HepG2 (cell line): ENCODE measurements around the gene ARFIP2. TPM values are rescaled to one million over a fixed set of nuclear protein-coding genes. Genes with fewer than 3 reads are reported as not detected.

Experiments
- ELF1 ChIP-seq: sonication (generic); formaldehyde crosslinking; IDR thresholded peaks from 2 replicates; pipeline ENCODE4 v1.4.0; 2020; ENCODE audit warnings: missing genetic modification reagents
- ELF3 ChIP-seq: IDR thresholded peaks from 2 replicates; pipeline ENCODE4 v1.6.1; 2016; ENCODE audit warnings: missing genetic modification reagents, missing compliant biosample characterization
- FOSL2 ChIP-seq: sonication (generic); formaldehyde crosslinking; IDR thresholded peaks from 2 replicates; pipeline ENCODE4 v1.4.0; 2020; ENCODE audit warnings: missing genetic modification reagents
- FOXC1 ChIP-seq: sonication (generic); formaldehyde crosslinking; IDR thresholded peaks from 2 replicates; pipeline ENCODE4 v1.8.0; 2022; ENCODE audit warnings: mild to moderate bottlenecking, missing genetic modification reagents, borderline replicate concordance
- FOXK1 ChIP-seq: sonication (generic); formaldehyde crosslinking; IDR thresholded peaks from 2 replicates; pipeline ENCODE4 v1.4.0; 2020; ENCODE audit warnings: low read depth, missing genetic modification reagents, borderline replicate concordance
- KDM6A ChIP-seq: IDR thresholded peaks from 2 replicates; pipeline ENCODE4 v1.6.1; 2016; ENCODE audit warnings: low read depth
- KLF11 ChIP-seq: IDR thresholded peaks from 2 replicates; pipeline ENCODE4 v1.6.1; 2016; ENCODE audit warnings: missing compliant biosample characterization
- LBX2 ChIP-seq: sonication (generic); formaldehyde crosslinking; IDR thresholded peaks from 2 replicates; pipeline ENCODE4 v1.5.0; 2020; ENCODE audit warnings: missing genetic modification reagents, mild to moderate bottlenecking, borderline replicate concordance
- MATR3 ChIP-seq: sonication (generic); formaldehyde crosslinking; IDR thresholded peaks from 2 replicates; pipeline ENCODE4 v1.4.0; 2020; ENCODE audit warnings: missing genetic modification reagents
- RFXAP ChIP-seq: sonication (generic); formaldehyde crosslinking; IDR thresholded peaks from 2 replicates; pipeline ENCODE4 v1.4.0; 2020; ENCODE audit warnings: missing genetic modification reagents, borderline replicate concordance
- SMC3 ChIP-seq: IDR thresholded peaks from 2 replicates; pipeline ENCODE4 v1.6.1; 2011; ENCODE audit warnings: low read length, improper control_type of control experiment
- SOX5 ChIP-seq: IDR thresholded peaks from 2 replicates; pipeline ENCODE4 v1.6.1; 2016; ENCODE audit warnings: borderline replicate concordance
- STAG1 ChIP-seq: sonication (generic); formaldehyde crosslinking; IDR thresholded peaks from 2 replicates; pipeline ENCODE4 v1.4.0; 2020; ENCODE audit warnings: missing genetic modification reagents
- TEAD3 ChIP-seq: optimal IDR thresholded peaks from 2 replicates; pipeline ENCODE3; 2016; ENCODE audit warnings: borderline replicate concordance
- ZNF18 ChIP-seq: sonication (generic); formaldehyde crosslinking; IDR thresholded peaks from 2 replicates; pipeline ENCODE4 v1.8.0; 2022; ENCODE audit warnings: mild to moderate bottlenecking, missing genetic modification reagents; ENCODE audit not compliant: insufficient replicate concordance
- ZNF607 ChIP-seq: sonication (generic); formaldehyde crosslinking; IDR thresholded peaks from 2 replicates; pipeline ENCODE4 v1.5.1; 2020; ENCODE audit warnings: missing genetic modification reagents, mild to moderate bottlenecking, borderline replicate concordance
- ZNF792 ChIP-seq: IDR thresholded peaks from 2 replicates; pipeline ENCODE4 v1.6.1; 2016
- ZSCAN31 ChIP-seq: sonication (generic); formaldehyde crosslinking; IDR thresholded peaks from 2 replicates; pipeline ENCODE4 v1.5.0; 2020; ENCODE audit warnings: low read depth, mild to moderate bottlenecking, missing genetic modification reagents
- polyA plus RNA-seq, 8 experiments: library from polyadenylated mRNA; depleted of rRNA in 3 of 8; stranded (reverse) in 7 of 8; unstranded in 1 of 8; fragments of >200 nt; fragmentation: Illumina TruSeq in 4 of 8; extraction: Trizol in 4 of 8; gene quantifications; 2 replicates each; pipeline versions ENCODE4 v1.2.1 to v1.2.3, GENCODE V29; 2011 to 2016; ENCODE audit warnings: low read depth in 4 of 8, missing spikeins in 1 of 8, mixed read lengths in 1 of 8; ENCODE audit not compliant: insufficient read depth in 1 of 8
- total RNA-seq, 5 experiments: library from RNA; depleted of rRNA; stranded (reverse); fragments of >200 nt; fragmentation: Illumina TruSeq; extraction: Trizol; gene quantifications; 2 replicates each; pipeline ENCODE4 v1.2.3, GENCODE V29; 2016; ENCODE audit warnings: low read depth in 1 of 5
- TF ChIP-seq, protein P1 (sequence below): sonication (generic); formaldehyde crosslinking; IDR thresholded peaks from 2 replicates; pipeline ENCODE4 v1.5.0; 2020; ENCODE audit warnings: mild to moderate bottlenecking, missing genetic modification reagents, moderate library complexity
- TF ChIP-seq, protein P2 (sequence below): IDR thresholded peaks from 2 replicates; pipeline ENCODE4 v1.6.1; 2012; ENCODE audit warnings: inconsistent platforms
- TF ChIP-seq, protein P3 (sequence below): sonication (generic); formaldehyde crosslinking; IDR thresholded peaks from 2 replicates; pipeline ENCODE4 v1.4.0; 2020; ENCODE audit warnings: missing genetic modification reagents, borderline replicate concordance
- TF ChIP-seq, protein P4 (sequence below): sonication (generic); formaldehyde crosslinking; IDR thresholded peaks from 2 replicates; pipeline ENCODE4 v1.5.1; 2020; ENCODE audit warnings: missing genetic modification reagents, mild to moderate bottlenecking, borderline replicate concordance

The ARFIP2 gene
- total and polyA plus RNA-seq, 2 of the 13 experiments (the other 11 are each of a cell fraction or from before 2014, with no cell fraction given): 56.6 to 60.2 TPM

- TF ChIP-seq, protein P1, sequence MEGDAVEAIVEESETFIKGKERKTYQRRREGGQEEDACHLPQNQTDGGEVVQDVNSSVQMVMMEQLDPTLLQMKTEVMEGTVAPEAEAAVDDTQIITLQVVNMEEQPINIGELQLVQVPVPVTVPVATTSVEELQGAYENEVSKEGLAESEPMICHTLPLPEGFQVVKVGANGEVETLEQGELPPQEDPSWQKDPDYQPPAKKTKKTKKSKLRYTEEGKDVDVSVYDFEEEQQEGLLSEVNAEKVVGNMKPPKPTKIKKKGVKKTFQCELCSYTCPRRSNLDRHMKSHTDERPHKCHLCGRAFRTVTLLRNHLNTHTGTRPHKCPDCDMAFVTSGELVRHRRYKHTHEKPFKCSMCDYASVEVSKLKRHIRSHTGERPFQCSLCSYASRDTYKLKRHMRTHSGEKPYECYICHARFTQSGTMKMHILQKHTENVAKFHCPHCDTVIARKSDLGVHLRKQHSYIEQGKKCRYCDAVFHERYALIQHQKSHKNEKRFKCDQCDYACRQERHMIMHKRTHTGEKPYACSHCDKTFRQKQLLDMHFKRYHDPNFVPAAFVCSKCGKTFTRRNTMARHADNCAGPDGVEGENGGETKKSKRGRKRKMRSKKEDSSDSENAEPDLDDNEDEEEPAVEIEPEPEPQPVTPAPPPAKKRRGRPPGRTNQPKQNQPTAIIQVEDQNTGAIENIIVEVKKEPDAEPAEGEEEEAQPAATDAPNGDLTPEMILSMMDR: peak; percentile 86
- TF ChIP-seq, protein P2, sequence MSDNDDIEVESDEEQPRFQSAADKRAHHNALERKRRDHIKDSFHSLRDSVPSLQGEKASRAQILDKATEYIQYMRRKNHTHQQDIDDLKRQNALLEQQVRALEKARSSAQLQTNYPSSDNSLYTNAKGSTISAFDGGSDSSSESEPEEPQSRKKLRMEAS: peak; percentile 53; the same call in 1 of the 2 replicates
- TF ChIP-seq ELF3 (CRISPR knock-in tag) (peak; percentile 63), ZNF792 (0 out of 2 replicates have a peak, but pooled peaks have one; percentile 44), ELF1 (CRISPR knock-in tag) (peak; percentile 20; the same call in 1 of the 2 replicates), MATR3 (no peak), KLF11 (CRISPR knock-in tag) (0 out of 2 replicates have a peak, but pooled peaks have one; percentile 25), ZNF607 (CRISPR knock-in tag) (no peak), ZNF18 (CRISPR knock-in tag) (no peak), RFXAP (no peak), KDM6A (CRISPR knock-in tag) (no peak), SMC3 (peak; percentile 89), LBX2 (no peak), SOX5 (CRISPR knock-in tag) (0 out of 2 replicates have a peak, but pooled peaks have one; percentile 9), STAG1 (peak; percentile 69), FOSL2 (CRISPR knock-in tag) (peak; percentile 33; the same call in 1 of the 2 replicates), ZSCAN31 (CRISPR knock-in tag) (peak; percentile 45; the same call in 1 of the 2 replicates), TEAD3 (CRISPR knock-in tag) (peak; percentile 64), FOXC1 (no peak), FOXK1 (CRISPR knock-in tag) (peak; percentile 30; the same call in 1 of the 2 replicates)
- TF ChIP-seq, protein P3, sequence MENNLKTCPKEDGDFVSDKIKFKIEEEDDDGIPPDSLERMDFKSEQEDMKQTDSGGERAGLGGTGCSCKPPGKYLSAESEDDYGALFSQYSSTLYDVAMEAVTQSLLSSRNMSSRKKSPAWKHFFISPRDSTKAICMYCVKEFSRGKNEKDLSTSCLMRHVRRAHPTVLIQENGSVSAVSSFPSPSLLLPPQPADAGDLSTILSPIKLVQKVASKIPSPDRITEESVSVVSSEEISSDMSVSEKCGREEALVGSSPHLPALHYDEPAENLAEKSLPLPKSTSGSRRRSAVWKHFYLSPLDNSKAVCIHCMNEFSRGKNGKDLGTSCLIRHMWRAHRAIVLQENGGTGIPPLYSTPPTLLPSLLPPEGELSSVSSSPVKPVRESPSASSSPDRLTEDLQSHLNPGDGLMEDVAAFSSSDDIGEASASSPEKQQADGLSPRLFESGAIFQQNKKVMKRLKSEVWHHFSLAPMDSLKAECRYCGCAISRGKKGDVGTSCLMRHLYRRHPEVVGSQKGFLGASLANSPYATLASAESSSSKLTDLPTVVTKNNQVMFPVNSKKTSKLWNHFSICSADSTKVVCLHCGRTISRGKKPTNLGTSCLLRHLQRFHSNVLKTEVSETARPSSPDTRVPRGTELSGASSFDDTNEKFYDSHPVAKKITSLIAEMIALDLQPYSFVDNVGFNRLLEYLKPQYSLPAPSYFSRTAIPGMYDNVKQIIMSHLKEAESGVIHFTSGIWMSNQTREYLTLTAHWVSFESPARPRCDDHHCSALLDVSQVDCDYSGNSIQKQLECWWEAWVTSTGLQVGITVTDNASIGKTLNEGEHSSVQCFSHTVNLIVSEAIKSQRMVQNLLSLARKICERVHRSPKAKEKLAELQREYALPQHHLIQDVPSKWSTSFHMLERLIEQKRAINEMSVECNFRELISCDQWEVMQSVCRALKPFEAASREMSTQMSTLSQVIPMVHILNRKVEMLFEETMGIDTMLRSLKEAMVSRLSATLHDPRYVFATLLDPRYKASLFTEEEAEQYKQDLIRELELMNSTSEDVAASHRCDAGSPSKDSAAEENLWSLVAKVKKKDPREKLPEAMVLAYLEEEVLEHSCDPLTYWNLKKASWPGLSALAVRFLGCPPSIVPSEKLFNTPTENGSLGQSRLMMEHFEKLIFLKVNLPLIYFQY (CRISPR knock-in tag): no peak
- TF ChIP-seq, protein P4, sequence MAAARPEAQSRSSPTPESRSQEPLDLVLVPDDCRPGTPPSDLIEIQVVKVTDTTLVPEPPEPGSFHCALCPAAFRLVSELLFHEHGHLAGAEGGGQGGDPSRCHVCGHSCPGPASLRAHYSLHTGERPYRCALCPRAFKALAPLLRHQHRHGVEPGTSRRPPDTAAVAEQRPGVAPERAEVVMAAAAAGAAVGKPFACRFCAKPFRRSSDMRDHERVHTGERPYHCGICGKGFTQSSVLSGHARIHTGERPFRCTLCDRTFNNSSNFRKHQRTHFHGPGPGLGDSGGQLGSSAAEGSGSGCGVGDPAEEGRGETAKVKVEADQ: no peak
Observed at GRCh38 chr11:6438979-6439571, 42.1 kb downstream of the ARFIP2 start (continued).
